Measurements from ENCODE around the gene MBNL2.

The MBNL2 gene

DNA sequence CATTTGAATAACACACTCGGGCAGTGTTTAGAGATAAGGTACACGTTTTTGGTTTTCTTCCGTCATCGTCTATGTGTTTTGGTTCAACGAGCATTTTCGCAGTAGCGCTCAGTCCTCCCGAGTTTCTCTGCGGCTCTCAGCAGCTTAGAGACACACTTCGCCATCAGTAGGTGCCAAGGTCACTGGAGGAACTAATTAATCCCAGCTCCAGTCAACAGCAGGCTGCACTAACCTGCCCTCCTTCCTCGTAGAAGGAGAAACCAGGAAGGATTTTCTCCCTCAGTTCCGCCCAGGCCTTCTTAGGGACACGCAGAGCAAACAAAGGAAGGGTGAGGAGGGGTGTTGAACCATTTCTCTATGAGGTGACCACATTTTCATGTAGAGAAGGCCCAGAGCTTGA is 12.6 kb downstream of the MBNL2 start:
- DNase-seq (ENCODE audit: low spot score) = no peak

DNA sequence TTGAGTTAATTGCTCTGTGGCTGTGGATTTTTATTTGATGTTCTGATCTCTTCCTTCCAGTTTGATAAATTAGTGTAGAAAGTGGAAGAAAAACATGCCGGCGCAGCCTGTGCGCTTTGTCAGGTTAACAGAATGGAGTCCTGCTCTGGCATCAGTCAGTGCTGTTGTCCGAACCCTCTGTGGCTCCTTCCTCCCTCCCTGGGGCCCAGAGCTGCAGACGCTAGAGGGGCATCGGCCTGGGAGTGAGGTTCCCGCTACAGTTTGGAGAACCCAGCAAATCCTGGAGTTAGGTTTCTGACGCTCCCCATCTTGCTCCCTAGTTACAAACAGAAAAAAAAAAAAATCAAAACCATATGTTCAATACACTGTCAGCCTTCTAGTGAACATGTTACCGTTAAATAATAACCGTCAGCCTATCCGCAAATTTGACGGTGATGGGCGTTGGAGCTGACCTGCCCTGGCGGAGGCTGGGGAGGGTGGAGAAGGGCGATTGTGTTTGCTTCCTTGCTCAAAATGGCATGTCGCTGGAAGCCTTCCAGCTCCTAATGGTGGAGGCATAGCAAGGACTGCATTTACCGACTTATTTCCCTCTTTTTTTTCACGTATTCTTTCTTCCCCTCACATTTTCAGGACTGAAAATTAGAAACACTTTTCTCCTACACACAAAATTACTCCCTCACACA is 13.6 kb downstream of the MBNL2 start:
- no peak for DNase-seq (ENCODE audit: low spot score)

DNA sequence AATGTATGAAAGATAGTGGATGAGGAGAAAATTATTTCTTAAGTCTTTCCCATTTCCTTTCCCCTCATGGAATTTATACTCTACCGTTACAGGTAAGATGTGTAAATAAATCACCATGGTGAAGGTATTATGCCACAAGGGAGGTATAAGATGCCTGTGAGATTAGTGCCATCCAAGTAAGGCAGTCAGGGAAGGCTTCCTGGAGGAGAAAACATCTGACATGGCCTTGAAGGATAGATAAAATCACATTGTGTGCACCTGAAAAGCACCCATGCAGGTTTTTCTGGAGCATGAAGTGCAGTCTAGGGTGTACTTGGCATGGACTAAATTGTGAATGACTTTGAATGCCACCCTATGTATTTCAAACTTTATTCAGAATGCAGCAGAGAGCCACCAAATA is 15.3 kb downstream of the MBNL2 start:
- DNase-seq (ENCODE audit: low spot score) = no peak

DNA sequence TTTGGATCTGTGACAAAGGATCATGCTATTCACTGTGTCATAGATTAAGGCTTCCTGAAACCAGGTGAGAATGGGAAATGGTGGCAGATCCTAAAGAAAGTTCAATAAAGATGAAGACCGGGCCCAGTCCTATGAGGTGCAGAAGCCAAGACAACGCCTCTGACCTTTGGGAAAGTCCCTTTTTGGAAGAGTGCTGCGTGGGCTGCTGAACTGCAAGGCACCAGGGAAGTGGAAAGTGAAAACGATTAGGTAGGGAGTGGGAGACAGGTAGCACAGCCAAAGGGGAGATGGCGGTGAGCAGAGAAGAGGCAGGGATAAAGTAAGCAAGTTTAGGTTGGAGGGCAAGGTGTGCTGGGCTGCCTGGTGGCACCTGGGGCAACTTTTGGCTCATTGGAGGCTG is 16.3 kb downstream of the MBNL2 start:
- no peak for DNase-seq (ENCODE audit: low spot score)

DNA sequence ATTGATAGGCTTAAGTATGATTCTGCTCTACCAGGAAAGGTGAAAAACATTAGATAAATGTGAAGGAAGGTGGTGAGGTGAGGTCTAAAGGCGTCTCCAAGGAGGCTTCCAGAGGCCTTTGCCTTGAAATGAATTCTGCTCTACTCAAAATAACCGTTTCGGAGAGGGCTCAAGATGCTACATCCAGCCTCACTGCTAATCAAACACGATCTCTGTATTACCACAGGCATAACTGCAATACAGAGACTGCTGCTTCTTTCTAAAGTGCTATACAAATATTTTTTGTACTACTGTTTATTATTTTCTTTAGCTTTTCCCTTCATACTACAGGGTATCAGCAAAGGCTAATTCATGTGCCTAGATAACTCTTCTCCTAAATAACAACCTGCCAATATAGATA is 16.8 kb downstream of the MBNL2 start:
- no peak for DNase-seq (ENCODE audit: low spot score)

DNA sequence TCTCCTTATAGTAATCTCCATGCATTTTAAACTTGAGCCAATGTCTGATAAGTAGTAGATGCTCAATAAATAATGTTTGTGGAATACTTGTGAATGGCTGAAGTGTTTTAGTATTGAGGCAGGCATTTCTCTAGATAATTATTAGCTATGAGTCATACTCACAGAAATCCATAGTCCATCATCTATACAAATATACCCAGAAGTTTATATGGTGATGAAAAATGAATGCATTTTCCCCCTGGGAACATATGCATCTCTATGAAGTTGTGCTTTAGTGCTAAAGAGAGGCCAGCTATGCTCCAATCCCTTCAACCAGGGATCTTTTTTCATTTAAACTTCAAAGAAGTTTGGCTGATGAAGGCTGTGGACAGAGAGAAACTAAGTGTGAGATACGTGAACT is 17.2 kb downstream of the MBNL2 start:
- no peak for DNase-seq (ENCODE audit: low spot score)

DNA sequence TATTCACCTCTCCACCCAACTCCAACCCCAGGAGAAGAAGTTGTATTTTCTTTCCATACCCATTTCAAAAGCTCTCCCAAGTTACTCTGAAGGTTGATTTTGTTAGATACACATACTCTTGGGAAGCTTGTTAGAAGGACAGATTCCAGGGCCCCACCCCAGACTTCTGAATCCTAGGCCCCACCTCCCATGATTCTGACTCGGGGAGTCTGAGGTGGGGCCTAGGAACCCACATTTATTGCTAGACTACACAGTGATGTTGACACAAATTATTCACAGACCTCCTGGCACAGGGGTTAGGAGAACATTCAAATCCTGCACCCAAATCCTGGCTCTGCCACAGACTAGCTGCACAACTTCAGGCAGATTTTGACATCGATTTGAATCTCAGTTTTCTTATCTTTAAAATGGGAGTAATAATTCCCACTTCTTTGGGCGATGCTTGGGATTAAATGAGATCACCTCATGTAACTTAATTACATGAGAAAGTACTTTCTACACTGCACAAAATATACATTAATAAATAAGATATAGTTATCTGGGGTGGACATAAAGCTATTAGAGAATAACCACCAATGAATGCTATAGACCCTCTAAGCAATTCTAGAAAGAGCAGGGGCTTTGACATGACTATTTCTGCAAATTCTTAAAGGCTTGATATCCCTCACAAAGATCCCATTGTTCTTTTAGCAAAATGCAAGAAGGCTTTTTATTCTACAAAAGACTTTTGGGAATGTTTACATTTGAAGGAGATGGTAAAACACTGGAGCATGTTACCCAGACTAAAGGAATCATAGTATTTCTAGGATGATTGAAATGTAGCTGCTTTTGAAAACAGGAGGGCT is 18.0 kb downstream of the MBNL2 start:
- no peak for DNase-seq (ENCODE audit: low spot score)

DNA sequence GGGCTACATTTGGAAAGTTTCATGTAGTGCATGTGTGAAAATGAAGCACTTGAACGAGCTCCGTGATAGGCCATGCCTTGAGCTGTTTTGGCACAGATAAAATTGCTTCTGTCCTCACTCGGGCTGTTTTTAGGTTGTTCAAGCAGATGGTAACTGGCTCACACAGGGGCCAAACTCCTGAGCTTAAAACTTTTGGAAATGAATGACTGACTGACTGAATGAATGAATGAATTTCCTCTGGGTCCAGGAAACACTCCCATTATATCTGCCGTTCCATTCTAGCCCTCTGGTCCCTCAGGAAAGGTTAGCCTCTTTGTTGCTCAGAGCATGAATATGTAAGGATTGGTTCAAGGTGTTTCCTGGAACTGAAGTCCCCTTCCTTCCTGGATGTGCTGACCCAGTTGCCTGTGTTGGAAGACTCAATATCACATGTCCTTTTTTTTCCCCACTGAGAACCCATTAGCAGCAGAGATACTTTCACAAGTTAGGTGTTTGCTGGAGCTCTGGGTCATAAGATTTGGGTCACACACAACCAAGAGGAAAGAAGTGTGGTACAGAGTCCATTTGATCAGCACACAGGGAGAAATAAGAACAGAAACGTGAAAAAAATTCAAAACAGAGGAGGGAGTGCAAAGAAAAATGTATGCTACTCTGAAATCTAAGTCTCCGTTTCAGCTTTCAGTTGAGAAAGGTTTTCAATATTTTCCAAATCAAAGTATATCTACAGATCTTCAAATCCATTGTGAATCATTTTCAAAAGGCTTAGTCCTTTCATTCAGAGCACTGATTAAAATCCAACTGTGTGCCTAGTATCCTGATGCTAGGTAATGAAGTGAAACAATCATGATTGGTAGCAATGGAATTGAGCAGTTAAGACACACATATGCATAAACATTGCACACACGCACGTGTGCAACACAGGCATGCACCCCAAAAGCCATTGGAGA is 18.9 kb downstream of the MBNL2 start:
- DNase-seq (ENCODE audit: low spot score) = no peak

DNA sequence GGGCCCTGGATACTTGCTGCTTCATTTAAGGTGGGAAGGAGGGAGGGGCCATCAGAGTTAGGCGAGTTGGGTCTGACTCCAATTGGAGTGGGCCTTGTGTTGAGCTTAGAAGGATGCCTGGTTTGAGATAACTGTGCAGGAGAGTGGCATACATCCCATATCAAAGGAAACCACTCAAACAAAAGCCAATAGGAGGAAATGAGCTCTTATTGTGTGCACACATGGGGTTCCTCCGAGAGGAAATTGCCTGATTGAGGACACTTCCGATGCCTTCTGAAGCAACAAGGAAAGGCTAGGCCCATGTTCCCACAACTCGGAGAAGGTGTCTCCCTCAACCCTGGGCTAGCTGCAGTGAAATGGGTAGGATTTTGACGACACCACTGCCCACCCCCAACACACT is 19.6 kb downstream of the MBNL2 start:
- DNase-seq (ENCODE audit: low spot score) = no peak

DNA sequence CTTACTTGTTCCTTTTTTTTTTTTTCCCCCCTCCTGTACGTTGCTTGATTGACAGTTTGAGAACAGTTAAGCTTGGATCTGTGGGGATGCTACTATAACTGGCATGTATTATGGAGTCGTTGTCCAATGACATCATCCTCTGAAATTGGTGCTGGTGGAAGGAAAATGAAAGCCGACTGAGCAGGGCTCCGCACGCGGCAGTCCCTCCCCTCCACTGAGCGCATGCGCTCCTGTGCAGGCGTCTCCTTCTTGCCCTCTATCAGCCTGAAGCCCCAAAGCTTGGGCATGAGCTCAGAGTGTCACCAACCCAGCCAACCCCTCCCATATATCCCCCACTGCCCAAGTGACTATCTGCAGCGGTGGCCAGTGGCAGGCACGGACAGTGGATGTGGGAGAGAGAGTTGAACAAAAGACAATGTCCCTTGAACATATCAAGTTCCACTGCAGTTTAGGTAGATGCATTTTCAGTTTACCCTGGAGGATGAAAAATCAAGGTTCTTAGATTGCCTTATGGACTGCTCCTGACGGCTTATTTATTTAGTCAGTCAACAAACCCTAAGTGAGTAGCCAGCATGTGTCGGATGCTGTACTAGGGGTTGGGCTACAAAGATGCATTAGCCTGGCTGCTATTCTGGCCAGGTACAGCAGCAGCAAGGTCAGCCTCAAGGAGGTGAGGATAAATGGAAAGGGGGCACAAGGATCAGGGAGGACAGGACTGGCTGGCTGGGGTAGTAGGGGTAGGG is 20.8 kb downstream of the MBNL2 start:
- no peak for DNase-seq (ENCODE audit: low spot score)

DNA sequence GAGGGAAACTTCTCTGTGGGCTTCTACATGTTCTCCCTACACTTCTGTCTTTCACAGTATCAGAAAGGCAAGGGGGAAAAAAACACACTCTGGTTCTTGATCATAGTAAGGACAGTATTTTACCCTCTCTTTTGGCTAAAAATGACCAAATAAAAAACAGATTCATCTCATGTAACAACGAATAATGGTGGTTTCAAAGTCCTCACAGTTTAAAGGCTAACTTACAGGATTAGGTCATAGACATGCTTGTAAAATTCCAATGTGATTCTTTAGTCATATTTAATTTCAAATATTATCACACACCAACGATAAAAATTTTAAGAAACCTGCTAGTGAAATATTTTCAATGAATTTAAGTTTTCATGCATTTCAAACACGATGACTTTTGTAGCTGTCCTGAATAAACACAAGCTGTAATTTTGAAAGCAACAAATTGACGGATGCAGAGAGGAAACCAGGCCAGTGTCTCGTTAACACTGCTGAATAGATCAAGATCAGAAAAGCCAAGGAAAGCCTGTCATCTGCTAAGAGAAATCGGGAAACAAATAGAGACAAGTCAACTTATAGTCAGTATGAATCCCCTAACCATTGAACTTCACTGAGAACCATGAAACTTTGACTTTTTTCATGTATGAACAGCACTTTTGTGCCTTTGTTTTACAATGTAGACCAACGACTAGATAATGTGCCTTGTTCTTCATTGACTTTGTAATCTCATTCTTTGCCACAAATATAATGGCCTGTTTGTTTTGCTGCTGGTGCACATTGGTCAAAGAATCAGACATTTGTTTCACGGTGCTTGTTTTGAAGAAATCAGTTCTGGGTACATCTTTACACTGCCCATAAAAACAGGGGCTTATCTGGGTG is 22.0 kb downstream of the MBNL2 start:
- no peak for DNase-seq (ENCODE audit: low spot score)

DNA sequence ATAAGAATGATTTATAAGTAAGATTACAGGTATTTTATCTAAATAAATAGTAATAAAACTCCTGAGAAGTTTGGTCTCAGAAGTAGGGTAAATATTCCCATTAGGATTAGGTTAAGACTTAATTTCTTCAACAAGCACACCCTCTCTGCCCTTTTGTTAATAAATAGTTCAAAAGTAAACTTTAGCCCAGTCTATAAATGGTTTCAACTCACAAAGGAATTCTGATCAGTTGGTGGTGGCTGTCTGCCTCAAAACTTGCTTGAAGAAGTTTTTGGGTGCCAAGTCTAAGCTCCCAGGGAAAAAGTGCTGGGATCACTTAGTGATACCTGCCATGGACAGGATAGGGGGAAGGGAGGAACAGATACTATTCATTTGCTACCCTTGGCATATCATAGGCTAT is 22.9 kb downstream of the MBNL2 start:
- no peak for DNase-seq (ENCODE audit: low spot score)

DNA sequence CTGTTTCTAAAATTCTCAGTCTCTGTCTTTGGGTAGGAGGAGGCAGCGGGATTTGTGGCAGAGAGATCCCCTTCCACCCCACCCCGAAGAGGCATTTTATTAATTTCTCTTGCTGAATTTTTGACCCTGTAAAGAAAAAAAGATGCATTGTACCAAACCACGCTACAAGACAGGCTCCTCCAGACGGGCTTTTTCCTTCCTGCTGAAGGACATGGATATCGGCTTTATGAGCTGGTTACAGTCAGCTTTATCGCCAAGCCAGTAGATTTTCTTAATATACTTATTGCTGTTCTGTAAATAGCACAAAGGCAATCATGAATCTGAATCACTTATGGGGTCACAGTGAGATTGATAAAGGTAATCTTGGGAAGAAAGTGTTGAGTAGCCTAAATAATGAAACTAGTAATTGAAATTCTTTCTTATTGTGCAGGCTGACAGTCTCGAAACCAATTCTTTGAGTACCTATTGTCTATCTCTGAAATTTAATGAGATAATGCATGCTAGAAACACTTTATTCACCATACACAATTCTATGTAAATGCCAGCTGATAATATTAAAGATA is 24.5 kb downstream of the MBNL2 start:
- no peak for DNase-seq (ENCODE audit: low spot score)

DNA sequence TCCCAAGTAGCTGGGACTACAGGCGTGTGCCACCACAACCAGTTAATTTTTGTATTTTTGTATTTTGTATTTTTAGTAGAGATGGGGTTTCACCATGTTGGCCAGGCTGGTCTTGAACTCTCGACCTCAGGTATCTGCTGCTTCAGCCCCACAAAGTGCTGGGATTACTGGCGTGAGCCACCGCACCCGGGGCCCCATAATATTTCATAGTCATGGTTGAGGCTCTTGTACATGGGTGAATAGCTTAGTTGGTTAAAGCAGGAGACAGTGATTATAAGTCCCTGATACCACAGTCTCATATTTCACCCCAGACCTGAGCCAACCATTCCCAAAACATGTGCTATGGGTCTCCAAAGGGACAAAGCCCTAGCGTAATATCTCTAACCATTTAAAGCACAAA is 26.1 kb downstream of the MBNL2 start:
- no peak for DNase-seq (ENCODE audit: low spot score)

DNA sequence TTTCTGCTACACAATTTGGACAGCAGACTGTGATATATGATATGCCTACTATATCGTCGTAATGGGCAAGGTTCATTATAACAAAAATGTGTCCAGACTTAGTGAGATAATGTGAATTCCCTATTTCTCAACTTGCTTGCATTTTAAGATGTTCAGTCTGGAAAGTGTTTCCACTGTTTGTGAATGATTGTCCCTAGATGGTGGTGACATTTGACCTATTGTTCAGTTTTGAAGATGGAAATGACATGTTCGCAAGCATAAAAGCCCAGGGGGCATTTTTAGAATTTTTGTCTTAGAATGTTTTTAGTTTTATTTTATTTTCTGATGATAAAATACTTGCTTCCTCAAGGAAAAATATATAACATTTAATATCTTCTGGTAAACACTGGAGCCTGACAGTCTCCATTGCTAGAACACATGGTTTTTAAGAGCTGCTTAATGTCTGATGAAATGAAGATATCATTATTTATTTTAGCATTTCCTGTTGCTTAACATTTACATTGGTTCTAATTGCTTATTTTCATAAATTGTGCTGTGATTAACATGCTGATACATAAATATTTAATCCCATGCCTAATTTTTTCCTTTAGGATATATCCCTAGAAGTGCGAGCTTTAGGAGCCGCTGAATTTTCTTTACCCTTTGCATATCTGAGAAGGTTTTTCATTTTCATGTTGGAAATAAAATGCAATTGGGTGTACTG is 27.1 kb downstream of the MBNL2 start:
- no peak for DNase-seq (ENCODE audit: low spot score)

DNA sequence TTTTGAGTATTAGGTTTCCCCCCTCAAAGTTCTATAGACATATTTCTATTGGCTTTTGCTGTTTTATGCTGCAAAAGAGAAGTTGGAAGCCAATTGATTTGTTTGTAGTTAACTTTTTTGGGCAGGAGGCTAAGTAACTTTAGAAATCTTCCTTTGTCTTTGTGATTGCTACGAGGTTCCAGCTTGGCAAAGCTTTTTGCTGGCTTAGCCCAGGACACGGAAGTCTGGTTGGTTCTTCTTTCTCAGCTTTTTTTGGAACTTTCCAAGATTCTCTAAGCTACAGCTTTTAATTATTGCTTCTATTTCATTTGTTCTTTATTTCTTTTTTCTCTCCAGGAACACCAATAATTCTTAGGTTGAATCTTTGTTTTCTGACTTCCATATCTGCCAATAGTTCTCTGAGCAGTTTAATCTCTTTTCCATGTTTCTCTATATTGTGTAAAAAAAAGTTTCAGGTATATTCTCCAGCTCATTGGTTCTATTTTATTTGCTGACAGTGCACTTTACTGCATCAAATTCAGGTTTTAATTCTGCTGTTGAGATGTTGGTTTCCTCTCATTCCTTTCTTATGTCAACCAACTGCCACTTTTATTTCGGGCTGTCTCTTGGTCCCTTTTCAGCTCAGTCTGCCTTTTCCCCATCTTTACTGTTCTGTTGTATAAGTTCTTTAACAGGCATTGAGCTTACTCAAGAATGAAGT is 27.8 kb downstream of the MBNL2 start:
- no peak for DNase-seq (ENCODE audit: low spot score)

DNA sequence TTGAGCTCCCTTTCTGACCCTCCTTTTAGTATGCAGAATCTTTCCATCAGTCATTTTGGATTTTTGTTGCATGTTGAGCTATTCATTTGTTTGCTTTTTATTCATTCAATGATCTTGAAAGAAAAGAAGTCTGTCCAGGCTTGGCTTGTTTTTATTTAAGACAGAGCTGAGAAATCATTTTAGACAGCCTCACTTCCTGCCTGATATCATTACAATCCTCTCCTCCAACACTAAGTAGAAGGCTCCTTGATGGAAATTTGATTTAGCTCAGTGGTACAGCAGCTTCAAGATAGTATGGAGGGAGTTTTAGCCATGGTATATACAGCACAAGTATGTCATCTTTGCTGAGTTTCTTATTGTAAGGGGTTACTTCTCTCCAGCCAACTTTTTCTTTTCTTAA is 28.4 kb downstream of the MBNL2 start:
- no peak for DNase-seq (ENCODE audit: low spot score)

DNA sequence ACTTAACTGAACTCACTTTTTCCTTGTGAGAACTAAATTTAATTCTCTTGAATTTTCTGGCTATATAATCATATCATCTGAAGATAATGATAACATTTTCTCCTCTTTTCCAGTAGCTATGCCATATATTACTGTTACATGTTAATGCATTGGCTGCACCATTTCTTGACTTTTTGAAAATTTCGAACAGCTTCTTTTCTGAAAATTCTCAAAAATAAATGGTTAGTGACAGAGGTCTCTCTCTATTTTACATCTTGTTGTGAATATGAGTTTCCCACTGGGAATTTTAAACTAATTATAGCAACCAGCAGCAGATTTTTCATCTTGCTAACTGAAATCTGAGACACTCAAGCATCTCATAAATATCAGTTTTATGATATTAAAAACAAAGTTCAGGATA is 30.6 kb downstream of the MBNL2 start:
- DNase-seq (ENCODE audit: low spot score) = no peak

DNA sequence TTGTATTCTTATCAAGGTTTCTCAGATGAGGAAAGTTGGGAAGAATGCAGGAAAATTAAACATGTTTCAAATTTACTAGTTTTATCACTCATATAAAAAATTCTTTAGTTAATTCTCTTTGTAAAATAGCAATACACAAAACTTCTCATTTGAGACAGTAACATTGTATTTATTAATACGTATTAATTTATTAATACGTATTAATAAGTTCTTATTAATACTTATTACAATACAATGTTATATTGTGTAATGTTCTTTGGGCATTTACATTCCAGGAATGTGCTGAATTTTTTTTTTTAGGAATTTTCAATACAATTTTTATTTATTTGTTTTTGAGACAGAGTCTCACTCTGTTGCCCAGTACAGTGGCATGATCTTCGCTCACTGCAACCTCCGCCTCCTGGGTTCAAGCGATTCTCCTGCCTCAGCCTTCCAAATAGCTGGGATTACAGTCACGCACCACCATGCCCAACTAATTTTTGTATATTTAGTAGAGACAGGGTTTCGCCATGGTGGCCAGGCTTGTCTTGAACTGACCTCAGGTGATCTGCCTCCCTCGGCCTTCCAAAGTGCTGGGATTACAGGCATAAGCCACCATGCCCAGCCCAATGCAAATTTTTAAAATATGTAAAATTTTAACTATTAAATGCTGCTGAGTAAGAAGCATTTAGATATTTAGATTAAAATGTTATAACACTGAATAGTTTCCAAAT is 31.6 kb downstream of the MBNL2 start:
- no peak for DNase-seq (ENCODE audit: low spot score)
